Urothelium cell line (cell line): ENCODE results near the gene HSPG2.

ENCODE experiments used
- DNase-seq: peaks from one replicate; pipeline ENCODE4 v3.0.0; 2011; ENCODE audit warnings: low spot score, mixed read lengths
- FAIRE-seq: peaks from 2 replicates; lab custom pipeline; 2011; peaks lifted over from hg19 to GRCh38; lab: Jason Lieb, UNC

Gene HSPG2

GRCh38 chr1:21867451-21867996 lies 69.6 kb downstream of the HSPG2 start:
- FAIRE-seq (no peak), DNase-seq (no peak)

- FAIRE-seq (no peak), DNase-seq (no peak)
Measured at GRCh38 chr1:21866707-21867043, 70.4 kb downstream of the HSPG2 start.

- FAIRE-seq, result no peak
- DNase-seq, result no peak
Measured at GRCh38 chr1:21865943-21866706, 71.0 kb downstream of the HSPG2 start.

DNA sequence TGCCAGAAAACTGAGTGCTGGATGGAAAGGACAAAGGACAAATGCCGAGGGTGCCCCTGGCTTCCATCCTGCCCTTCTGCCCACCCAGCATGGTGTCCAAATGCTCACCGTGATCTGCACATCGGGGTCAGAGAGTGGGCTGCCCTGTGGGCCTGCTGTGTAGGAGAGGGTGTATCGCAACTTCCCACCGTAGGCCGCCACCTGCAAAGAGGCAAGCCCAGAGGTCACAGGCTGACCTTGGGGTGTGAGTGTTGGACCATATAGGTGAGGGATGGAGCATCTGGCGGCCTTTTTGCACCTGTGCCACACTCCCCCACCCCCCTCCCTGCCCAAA lies 71.5 kb downstream of the HSPG2 start:
- no peak for DNase-seq
- FAIRE-seq, result no peak

GRCh38 chr1:21864730-21865129 lies 72.4 kb downstream of the HSPG2 start:
- DNase-seq (no peak), FAIRE-seq (no peak)

GRCh38 chr1:21863981-21864380 lies 73.1 kb downstream of the HSPG2 start:
- no peak for DNase-seq
- FAIRE-seq, result no peak

DNA sequence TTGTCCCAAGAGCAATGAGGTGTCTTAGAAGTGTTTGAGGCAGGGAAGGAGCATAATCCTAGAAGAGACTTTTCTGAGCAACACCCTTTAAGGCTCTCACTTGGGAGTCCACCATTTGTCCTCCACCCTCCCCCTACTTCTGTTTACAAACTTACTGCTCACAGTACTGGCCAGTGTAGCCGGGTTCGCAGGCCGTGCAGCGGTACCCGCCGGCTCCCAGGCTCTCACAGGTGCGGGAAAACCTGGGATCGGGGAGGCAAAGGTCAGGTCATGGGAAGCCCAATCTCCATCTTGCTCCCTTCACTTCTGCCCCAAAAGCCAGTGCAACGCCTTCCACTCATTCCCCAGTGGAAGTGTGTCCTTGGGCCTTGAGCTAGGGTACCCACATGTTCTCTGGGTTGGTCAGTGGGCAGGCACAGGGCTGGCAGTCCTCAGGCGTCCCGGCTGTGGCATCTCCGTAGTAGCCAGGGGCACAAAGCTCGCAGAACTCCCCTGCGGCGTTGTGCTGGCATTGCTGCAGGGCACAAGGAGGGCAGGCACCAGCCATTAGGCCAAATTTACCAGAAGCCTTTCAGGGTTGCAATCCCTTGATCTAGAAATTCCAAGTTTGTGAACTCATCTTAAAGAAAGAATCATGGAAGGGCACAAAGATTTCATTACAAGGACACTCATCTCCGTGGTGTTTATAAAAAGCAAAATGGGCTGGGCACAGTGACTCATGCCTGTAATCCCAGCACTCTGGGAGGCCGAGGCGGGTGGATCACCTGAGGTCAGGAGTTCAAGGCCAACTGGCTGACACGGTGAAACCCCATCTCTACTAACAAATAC lies 75.3 kb downstream of the HSPG2 start:
- FAIRE-seq (no peak), DNase-seq (peak; percentile 31)

GRCh38 chr1:21860971-21861370 lies 76.1 kb downstream of the HSPG2 start:
- FAIRE-seq, result no peak
- no peak for DNase-seq

- no peak for FAIRE-seq
Measured at GRCh38 chr1:21859669-21860179, 77.4 kb downstream of the HSPG2 start.

GRCh38 chr1:21857840-21858670 lies 79.1 kb downstream of the HSPG2 start:
- FAIRE-seq, result no peak

More at GRCh38 chr1:21859669-21860179, 77.4 kb downstream of the HSPG2 start:
- DNase-seq, result no peak

GRCh38 chr1:21857142-21857839 lies 79.8 kb downstream of the HSPG2 start:
- FAIRE-seq (no peak), DNase-seq (no peak)

More at GRCh38 chr1:21857840-21858670, 79.1 kb downstream of the HSPG2 start:
- DNase-seq, result no peak

GRCh38 chr1:21855257-21856096 lies 81.6 kb downstream of the HSPG2 start:
- FAIRE-seq (no peak), DNase-seq (no peak)

DNA sequence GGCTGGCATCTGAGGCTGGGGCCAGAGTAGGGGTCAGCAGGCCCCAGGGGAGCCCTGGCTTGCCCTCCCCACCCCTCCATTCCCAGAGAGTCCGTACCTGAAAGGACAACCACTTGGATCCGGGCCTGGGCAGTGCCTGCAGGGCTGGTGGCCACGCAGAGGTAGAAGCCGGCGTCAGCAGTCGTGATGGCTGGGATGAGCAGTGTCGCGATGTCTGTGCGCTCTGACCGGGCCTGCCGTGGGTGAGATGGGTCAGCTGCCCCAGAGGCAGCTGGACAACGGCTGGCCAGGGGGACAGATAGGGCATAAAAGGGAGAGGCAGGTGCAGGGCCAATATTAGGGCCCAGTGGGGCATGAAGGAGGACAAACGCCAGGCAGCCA lies 82.4 kb downstream of the HSPG2 start:
- DNase-seq (no peak), FAIRE-seq (no peak)

DNA sequence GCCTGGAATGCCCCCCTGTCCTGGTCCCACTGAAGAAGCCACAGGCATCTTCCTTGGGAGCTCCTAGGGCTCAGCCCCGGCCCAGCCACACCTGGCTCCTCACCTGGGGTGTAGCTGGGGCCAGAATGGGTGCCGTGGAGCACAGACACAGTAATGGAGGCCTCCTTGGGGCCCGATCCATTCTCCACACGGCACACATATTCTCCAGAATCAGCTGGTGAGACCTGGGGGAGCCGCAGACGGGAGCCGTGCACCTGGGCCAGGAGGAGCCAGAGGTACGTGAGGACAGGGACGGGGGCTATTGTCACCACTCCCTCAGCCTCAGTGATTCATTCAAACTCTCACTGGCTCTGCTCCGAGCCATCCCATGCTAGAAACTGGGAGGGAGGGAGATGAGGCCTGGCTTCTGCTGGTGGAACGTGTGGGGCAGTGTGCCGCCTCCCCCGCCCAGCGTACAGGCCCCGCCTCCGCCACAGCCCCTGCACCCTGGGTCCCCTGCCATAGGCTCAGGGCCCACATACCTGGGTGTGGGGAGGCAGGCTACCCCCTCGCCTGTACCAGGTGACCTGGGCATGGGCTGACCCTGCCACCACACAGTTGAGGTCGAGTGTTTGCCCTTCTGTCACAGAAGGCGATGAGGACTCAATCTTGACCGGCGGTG lies 82.9 kb downstream of the HSPG2 start:
- FAIRE-seq (no peak), DNase-seq (no peak)

DNA sequence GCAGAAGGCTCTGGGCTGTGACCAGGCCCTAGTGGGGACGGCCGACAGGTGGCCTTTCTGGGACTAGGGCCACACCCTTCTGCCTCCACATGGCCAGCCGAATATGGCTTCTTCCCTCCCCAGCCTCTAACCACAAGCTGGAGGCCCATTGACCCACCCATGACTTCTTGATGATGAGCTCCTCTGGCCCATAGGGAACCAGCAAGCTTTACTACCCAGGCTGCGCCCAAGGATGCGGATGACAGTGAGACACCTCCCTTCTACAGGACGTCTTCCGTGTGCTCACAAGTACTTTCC lies 84.0 kb downstream of the HSPG2 start:
- DNase-seq (no peak), FAIRE-seq (no peak)

- no peak for DNase-seq
- FAIRE-seq, result no peak
Measured at GRCh38 chr1:21852282-21853130, 84.6 kb downstream of the HSPG2 start.

DNA sequence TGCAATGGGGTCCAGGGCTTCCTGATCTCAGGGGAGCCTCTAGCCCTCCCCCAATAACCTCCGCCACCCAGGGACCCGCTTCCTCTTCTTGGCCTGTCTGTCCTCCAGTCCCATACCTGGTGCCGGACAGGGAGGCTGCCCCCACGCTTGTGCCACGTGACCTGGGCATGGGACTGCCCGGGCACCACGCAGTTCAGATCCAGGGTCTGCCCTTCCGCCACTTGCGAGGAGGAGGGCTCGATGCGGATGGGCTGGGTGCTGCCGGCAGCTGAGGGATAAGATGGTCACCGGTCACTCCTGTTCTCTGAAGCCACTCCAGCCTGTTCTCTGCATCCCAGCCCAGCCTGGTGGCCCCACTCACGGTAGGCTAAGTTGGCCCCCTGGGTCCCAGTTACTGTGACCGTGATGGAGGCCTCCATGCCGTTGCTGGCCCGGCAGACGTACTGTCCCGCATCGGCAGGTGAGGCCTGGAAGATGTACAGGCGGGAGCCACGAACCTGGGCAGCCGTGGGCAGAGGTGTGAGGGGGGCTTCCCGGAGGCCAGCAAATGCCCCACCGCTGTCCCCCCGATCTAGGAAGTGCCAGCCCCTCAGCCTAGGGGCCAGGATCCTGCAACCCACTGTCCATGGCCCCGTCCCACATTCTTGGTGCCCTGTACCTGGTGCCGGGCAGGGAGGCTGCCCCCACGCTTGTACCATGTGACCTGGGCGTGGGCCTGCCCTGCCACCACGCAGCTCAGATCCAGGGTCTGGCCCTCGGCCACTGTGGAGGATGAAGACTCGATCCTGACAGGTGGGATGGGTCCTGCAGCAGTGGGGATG lies 85.5 kb downstream of the HSPG2 start:
- no peak for DNase-seq
- FAIRE-seq, result peak; percentile 69
